Measurements from ENCODE around the gene POLR2L. TPM values are rescaled to one million over a fixed set of nuclear protein-coding genes. Genes with fewer than 3 reads are reported as not detected.

POLR2L gene
- total RNA-seq, 1 donor from 2014 or later: 163 TPM

DNA sequence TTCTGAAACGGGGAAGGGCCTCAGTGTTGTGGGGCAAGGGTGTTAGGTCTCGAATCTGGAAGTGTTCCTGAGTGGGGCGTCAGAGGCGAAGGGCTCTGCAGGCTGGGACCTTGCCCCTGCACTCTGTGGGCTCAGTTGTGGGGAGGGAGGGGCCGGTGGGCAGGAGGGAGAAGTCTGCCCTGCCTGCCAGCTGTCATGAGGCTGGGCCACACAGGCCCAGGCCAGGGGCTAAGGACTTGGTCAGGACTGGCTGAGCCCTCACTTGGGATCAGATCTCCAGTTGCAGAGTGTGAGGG lies 14.5 kb downstream of the POLR2L start, which contains the start of gene CRACR2B:
CRACR2B (plus strand) TSS at position 23 of the 296 bp plus-strand sequence. CDS start 689 bp downstream, outside the sequence.
- DNase-seq (ENCODE audit: low read depth, low spot score): no peak

- no peak for DNase-seq (ENCODE audit: low read depth, low spot score)
Measured at GRCh38 chr11:827146-827896, 15.0 kb downstream of the POLR2L start.

DNA sequence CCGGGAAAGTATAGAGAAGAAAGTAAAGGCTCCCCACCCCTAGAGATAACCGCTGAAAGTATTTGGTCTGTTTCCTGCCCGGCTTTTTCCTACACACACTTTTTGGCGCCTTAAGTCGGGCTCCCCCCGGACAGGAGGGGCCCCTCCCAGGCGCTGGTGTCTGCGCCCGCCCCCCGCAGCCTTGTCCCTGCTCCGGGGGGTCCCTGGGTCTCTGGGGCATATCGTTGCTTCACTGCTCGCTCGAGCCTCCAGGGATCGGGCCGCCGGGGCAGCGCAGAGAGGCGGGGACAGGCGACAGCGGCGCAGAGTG lies 15.5 kb downstream of the POLR2L start:
- DNase-seq (ENCODE audit: low read depth, low spot score): no peak

GRCh38 chr11:826227-826621 lies 16.1 kb downstream of the POLR2L start:
- no peak for DNase-seq (ENCODE audit: low read depth, low spot score)

DNA sequence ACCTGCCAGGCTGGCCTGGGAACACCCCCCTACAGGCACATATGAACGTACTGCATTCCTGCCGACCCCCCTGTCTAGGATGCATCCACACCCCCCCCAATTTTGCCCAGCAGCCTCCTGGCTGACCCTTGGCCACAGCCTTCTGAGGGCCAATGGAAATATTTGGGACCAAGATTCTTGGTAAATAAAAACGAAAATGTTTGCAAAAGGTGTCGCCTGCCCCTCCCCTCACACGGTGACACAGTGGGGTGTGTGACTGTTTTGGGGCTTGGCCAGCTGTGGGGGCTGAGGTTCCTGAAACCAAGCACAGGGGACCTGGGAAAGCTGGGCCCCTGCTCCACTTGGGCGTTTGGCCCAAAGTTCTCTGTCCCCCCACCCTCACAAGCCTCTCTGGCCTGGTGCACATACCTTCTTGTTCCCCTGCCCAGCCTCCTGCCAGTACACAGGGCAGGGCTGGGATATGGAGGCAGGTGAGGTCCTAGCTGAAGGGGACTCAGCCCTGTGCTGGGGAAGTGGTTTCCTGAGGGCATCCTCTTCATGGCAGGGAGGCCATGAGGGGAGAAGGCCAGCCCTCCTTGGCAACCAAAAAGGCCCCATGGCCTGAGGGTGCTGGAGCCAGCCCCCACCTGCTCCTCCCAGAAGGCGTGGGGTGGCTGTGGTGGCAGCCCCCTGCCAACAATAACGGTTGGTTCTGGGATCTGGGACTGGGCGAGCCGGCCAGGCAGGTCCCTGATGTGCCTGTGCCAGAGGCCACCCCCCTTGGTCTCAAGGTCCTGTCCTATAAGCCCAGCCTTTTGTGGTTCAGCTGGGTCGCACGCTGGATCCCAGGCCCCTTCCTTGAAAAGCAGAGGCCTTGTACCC lies 16.7 kb downstream of the POLR2L start:
- DNase-seq (ENCODE audit: low read depth, low spot score): no peak

- no peak for DNase-seq (ENCODE audit: low read depth, low spot score)
Measured at GRCh38 chr11:824942-825341, 17.4 kb downstream of the POLR2L start.

DNA sequence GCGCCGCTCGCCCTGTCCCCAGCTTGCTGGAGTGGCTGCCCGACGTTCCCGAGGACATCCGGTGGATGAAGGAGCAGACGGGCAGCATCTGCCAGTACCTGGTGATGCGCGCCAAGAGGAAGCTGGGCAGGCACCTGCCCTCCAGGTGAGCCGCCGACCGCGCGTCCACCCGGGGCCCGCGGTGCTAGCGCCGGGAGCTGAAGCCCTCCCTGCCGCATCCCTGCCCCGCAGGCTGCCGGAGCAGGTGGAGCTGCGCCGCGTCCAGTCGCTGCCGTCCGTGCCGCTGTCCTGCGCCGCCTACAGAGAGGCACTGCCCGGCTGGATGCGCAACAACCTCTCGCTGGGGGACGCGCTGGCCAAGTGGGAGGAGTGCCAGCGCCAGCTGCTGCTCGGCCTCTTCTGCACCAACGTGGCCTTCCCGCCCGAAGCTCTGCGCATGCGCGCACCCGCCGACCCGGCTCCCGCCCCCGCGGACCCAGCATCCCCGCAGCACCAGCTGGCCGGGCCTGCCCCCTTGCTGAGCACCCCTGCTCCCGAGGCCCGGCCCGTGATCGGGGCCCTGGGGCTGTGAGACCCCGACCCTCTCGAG lies 17.9 kb downstream of the POLR2L start:
- DNase-seq (ENCODE audit: low read depth, low spot score): no peak

- DNase-seq (ENCODE audit: low read depth, low spot score): no peak
Measured at GRCh38 chr11:823441-824291, 18.7 kb downstream of the POLR2L start.

DNA sequence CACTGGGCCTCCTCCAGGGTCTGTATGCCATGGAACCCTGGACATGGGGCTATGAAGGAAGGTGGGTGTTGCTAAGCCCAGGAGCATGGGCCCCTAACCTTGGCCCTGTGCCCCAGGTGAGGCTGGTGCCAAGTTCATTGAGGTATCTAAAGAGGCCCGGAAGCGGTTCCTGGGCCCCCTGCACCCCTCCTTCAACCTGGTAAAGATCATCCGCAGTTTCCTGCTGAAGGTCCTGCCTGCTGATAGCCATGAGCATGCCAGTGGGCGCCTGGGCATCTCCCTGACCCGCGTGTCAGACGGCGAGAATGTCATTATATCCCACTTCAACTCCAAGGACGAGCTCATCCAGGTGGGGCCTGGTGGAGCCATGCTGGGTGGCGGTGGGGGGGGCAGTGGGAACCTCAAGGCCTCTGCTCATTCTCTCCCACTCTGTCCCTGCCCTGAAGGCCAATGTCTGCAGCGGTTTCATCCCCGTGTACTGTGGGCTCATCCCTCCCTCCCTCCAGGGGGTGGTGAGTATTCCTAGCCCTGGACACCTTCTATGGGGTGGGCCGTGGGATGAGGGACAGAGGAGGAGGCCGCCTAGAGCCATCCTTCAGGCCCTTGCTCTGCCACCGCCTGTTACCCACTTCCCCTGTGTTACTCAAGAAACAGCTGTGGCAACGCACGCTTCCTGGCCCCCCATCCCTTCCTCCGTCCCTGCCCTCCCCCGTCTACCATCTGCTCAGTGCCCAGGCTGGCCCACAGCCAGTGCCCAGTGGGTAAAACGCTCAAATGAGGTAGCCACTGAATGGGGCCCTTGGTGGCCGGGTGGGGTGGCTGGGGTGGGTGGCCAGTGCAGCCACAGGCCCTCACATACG lies 20.6 kb downstream of the POLR2L start:
- DNase-seq (ENCODE audit: low read depth, low spot score): no peak

DNA sequence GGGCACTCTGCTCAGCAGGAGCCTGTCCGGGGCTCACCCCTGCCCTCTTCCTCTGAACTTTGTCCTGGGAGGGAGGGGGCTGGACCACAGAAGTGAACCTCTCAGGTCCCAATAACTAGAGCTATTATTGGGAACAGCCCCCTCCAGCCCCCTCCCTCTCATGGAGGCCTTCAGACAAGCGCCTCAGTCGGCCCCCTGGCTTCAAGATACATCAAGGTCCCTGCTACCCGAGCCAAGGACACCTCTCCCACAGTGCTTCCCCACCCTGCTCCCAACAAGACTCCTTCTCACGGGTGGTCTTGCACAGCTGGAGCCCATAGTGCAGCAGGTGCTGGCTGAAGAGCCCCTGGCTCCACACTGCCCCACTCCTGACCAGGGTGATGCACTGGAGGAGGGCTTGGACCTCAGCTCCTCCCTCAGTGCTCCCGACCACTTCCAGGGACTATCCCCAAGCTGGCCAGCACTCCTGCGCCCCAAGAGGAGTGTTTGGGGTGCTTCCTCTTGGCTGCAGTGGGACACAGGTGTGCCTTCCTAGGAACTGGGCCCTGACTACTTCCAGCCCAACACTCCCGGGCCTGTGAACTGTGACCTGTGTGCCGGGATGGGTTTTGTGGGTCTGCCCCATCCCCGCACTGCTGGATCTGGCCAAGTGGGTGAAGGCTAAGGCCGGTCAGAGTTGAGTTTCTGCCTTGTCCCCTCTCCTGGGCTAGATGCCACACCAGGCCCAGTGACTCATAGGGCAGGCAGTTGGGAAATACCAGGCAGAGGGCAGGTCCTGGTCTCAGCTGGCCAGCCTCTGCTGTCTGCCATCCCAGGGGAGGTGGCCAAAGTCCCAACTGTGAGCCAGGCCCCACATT lies 21.4 kb downstream of the POLR2L start:
- no peak for DNase-seq (ENCODE audit: low read depth, low spot score)

DNA sequence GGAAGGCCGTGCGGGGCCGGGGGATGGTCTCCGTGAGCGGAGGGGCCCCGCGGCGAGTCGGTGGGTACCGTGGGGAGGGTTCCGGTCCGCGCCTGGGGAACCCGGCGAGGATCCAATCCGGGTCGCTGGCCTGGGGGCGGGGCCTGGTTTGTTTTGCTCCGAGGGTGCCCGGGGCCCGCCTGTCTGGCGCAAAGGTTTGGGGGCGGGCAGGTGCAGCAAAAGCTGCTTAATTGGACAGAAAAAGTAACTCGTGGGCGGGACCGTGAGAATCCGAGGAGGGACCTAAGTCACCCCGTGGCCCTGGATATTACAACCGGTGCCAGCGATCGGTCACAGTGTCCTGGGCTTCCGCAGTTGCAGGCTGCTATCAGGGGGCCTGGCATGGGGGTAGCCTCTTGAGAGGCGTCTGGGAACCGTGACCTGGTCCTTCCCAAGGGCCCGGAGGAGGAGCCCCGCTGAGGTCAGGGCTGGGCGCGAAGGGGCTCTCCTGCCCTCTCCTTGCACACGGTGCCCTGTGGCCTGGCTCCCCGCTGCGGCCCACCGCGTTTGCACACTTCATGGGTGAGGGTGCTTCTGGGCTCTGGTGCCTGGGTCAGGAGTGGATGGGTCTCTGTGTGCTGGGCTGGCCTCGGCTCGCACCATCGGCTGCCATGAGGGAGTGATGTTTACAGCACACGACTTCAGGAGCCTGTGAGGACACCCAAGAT lies 22.2 kb downstream of the POLR2L start:
- DNase-seq (ENCODE audit: low read depth, low spot score): no peak

DNA sequence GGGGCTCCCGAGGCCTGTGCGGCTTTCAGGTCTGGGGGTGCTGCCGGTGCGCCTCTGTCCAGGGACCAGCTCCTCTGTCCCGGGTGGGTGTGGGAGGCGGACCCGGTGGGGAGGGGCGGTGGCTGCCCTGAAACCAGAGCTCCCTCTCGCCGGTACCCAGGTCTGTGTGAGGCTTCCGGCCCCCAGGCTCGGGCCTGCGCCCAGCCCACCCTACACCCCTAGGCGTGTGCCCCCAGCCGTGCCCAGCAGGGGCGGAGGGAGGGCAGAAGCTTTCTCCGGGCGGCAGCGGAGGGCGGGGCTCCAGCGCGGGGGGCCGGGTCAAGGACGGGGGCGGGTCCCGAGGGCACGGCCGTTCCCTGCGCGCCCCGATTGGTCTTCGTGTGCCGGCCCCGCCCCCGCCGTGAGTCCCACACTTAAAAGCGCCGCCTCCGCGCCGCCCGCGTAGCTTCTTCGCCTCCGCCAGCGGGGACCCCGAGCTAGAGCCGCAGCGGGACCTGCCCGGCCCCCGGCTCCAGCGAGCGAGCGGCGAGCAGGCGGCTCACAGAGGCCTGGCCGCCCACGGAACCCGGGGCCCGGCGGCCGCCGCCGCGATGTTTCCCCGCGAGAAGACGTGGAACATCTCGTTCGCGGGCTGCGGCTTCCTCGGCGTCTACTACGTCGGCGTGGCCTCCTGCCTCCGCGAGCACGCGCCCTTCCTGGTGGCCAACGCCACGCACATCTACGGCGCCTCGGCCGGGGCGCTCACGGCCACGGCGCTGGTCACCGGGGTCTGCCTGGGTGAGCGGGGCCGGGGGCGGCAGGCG lies 23.0 kb downstream of the POLR2L start:
- no peak for DNase-seq (ENCODE audit: low read depth, low spot score)

DNA sequence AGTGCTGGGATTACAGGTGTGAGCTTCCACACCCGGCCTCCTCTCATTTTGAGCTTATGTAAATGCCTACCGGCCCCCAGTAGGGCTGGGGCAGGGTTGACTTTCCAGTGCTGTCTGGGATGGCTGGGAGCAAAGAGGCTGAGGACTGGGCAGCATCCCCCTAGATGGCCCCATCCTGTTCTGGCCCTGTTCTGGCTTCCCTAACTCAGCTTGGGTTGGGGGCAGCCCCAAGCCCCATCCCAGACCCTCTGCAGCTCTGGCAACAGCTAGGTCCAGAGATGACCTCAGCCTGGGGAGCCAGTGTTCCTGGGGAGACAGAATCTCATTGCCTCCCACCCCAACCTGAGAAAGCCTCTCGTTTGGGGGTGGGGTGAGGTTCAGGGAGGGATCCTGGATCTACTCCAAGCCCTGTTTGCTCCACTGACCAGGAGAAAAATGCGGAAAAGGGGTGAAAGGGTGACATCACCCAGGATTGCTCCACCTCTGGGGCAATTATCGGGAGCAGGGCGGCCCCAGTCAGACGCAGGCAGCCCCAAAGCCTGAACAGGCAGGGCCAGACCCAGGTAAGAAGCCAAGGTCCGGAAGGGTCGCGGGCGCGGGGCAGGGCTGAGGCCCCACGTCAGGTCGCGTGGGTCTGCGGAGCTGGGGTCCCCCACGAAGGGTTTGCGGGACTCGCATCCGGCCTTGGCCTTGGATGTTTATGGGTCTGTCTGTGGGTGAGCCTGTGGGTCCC lies 23.8 kb downstream of the POLR2L start, which contains the start of gene PNPLA2:
PNPLA2 (plus strand) TSS at position 519 of the 733 bp plus-strand sequence. CDS start 805 bp downstream, outside the sequence.
- no peak for DNase-seq (ENCODE audit: low read depth, low spot score)

GRCh38 chr11:816433-816779 lies 25.9 kb downstream of the POLR2L start:
- no peak for DNase-seq (ENCODE audit: low read depth, low spot score)

DNA sequence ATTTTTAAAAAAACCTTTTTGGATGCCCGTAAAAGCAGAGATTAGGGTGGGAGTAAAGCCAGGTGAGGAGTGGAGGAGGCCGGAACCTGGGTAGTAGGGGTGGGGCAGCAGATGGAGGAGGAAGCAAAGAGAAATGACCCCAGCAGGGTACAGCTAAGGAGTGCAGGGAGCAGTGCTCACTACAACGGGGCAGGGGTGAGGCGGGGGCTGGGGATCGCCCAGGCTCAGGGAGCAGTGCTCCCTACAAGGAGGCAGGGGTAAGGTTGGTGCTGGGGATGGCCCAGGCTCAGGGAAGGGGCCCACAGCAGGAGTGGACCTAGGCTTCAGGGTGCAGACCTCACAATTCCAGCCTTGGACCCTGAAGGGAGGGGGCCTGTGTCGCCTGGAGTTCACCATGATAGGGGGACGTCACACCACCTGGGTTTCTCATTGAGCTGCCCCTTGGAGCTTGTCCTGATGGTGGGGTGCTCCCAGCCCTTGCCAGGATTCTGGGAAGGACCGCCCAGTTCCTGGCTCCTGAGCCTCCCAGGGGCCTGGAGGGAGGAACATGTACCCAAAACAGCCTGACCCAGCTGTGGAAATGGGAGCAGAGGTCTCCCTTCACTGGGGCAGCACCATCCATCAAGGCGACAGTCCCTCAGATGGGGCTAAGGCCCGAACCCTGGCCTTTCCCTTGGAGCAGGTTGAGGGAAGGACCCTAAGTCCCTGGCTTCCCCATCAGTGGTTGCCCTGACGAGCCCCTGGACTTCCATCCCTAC lies 26.5 kb downstream of the POLR2L start:
- DNase-seq (ENCODE audit: low read depth, low spot score): no peak

GRCh38 chr11:813456-814096 lies 28.8 kb downstream of the POLR2L start:
- no peak for DNase-seq (ENCODE audit: low read depth, low spot score)

All from pulmonary artery endothelial cell (primary cell).